ENCODE measurements around the gene CPXM2.

Gene CPXM2

GRCh38 chr10:123878666-123879303 lies 12.8 kb downstream of the CPXM2 start:
- no peak for DNase-seq (ENCODE audit: extremely low read depth in 1 of 2, low read depth in 1 of 2)

GRCh38 chr10:123870260-123870659 lies 21.3 kb downstream of the CPXM2 start:
- no peak for DNase-seq (ENCODE audit: extremely low read depth in 1 of 2, low read depth in 1 of 2)

GRCh38 chr10:123869020-123869414 lies 22.6 kb downstream of the CPXM2 start:
- DNase-seq (ENCODE audit: extremely low read depth in 1 of 2, low read depth in 1 of 2), result no peak

DNA sequence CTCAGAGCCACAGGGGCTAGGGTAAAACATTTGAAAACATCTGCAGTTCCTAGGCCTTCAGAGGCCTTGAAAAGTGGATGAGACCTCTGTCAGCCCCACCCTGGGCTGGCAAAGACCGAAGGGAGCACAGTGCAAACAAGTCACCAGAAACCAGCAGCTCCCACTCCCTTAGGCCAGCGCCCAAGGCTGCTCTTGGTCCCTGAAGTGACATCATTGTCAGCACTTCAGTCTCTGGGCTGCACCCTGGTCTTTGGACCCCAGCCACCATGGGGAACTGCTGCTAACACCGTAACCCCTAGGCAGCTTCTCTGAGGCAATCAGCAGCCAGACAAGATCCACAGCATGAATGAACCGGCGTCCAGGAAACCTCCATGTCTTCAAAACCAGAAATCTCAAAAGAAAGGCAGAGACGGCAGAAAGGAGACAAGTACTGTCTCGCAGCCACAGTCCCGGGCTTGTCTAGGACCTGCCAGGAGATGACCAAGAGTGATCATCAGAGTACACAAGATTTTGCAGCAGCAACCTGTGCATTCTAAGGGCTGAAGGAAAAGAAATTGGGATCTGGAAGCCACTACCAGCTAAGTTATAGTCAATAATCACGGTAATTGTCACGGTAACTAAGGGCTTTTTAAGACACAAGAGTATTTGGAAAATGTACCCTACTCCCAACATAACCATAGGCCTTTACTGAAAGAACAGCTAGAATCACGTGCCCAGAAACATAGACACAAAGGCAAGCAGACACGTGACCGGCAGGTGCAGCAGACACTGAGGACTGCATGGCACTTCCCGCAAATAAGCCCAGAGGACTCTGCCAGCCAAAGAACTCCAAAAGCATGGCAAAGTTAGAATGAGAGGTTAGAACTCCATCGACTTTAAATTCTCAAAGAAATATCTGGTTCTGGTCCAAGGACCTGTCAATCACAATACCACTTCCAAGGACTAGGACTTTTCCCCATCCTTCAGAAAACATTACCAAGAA lies 23.3 kb downstream of the CPXM2 start:
- no peak for DNase-seq (ENCODE audit: extremely low read depth in 1 of 2, low read depth in 1 of 2)

GRCh38 chr10:123865880-123866279 lies 25.7 kb downstream of the CPXM2 start:
- no peak for DNase-seq (ENCODE audit: extremely low read depth in 1 of 2, low read depth in 1 of 2)

GRCh38 chr10:123865350-123865749 lies 26.3 kb downstream of the CPXM2 start:
- DNase-seq (ENCODE audit: extremely low read depth in 1 of 2, low read depth in 1 of 2), result no peak

GRCh38 chr10:123864923-123865322 lies 26.7 kb downstream of the CPXM2 start:
- DNase-seq (ENCODE audit: extremely low read depth in 1 of 2, low read depth in 1 of 2), result no peak

DNA sequence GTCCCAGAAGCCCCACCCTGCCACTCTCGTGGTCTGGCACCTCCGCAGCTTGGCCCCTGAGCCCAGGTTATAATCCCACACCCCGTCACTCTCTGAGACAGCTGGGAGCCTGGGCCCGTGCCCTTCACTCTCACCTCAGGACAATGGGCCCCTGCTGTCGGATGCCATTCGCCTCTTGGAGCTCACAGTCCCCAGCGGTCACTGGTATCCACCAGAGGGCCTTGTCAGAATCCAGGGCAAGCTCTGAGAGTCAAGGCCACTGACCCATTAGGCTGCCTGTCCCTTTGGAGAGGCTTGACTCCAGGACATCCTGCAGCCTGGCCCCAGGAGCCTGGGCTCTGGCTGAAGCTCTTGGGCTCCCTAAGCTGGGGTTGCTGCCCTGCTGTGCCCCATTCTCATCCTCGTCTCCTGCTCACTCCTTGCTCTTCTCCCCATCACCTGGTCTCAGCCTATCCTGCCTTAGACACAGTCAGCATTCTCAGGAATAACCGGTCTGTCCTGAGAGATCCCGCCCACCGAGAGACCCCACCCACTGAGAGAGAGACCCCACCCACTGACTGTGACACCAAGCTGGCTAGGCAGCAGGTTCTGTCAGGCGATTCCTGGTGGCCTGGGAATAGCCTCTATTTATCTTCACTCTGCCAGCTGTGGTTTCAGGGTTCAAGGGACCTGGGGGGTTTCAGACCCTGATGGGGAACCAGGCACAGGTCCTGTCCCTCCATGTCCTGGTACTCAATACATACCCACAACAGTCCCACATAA lies 27.7 kb downstream of the CPXM2 start:
- no peak for DNase-seq (ENCODE audit: extremely low read depth in 1 of 2, low read depth in 1 of 2)

DNA sequence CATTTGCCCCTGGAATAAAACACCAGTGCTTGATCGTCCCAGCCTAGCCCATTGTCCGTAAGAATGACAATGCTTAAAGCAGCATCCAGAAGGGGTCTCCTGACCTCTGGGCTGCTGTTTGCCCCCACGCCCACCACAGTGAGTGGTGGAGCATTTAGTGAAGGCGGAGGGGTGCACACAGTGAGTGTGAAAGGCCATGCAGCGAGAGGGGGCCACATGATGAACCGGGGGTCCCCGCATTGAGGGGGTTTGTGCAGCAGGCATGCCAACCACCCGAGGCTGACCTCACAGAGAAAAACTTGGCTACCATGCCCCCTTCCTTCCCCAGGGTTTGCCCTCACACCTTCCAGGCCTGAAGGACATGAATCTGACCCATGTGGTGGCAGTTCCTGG lies 28.4 kb downstream of the CPXM2 start:
- DNase-seq (ENCODE audit: extremely low read depth in 1 of 2, low read depth in 1 of 2), result no peak

DNA sequence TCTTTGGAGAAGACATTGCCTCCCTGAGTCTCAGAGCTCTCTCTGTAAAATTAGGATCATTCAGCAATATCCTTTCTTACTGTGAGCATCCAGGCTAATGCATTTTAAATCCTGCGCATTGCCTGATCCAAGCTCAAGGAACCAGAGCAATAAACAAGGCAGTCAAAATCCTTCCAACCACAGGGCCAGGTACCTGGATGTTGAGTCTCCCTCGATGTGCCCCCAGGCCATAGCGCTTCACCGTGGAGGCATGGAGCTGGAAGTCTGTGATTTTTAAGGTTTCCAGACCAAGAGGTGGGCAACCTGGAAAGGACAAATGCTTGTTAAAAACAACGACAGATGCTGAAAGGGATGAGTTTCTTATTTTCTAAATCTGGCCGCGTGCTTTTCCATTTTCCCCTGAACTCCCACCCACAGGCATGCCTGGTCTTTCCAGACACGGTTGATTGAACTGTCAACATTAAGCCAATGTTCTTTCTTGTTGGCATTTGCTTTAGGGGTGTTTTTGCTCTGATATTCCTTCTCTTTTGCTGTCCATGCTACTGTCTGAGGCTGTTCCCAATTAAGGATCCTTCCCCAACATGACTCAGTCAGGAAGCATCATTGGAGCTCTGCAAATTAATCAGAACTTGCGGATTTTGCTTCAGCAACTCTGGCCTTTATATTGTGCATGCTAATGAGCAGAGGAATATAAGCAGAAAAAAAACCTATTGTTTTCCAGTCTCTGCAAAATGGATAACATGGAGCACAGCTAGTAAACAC lies 29.0 kb downstream of the CPXM2 start:
- no peak for DNase-seq (ENCODE audit: extremely low read depth in 1 of 2, low read depth in 1 of 2)

DNA sequence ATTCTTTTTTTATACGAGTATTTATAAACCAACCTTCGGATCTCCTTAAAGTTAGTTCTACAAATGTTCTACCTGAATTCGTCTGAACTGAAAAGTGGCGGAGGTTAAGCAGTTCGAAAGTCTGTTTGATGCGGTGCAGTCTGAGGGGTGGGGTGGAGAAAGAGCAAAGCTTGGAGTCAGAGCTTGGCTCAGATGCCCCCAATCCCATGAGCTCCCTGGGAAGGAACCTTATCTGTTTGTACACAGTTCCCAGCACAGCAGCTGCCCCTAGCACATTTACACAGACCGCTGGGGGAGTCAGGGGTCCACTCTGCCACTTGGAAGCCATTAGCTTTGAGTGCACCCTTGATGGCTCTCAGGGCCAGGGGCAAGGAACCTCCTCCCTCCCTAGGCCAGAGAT lies 30.8 kb downstream of the CPXM2 start:
- DNase-seq (ENCODE audit: extremely low read depth in 1 of 2, low read depth in 1 of 2), result no peak

DNA sequence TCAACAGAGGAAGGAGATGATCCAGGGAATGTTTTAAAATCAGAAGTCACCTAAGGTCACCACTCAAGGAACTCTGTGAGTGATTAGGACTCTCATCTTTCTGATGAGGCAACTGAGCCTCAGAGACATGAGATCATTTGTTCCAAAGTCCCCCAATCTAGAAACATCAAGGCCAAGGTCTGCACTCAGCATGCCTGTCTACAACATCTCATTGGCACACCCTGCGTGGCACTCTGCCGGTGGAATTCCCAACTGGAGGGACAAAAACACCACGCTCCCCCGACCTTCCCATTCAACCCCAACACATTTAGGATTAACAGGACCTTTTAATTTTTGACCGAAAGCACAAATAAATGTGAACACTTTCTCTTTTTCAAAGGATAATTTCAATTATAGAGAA lies 31.4 kb downstream of the CPXM2 start:
- no peak for DNase-seq (ENCODE audit: extremely low read depth in 1 of 2, low read depth in 1 of 2)

- no peak for DNase-seq (ENCODE audit: extremely low read depth in 1 of 2, low read depth in 1 of 2)
These were observed 32.0 kb downstream of the CPXM2 start for GRCh38 chr10:123859653-123860050.

DNA sequence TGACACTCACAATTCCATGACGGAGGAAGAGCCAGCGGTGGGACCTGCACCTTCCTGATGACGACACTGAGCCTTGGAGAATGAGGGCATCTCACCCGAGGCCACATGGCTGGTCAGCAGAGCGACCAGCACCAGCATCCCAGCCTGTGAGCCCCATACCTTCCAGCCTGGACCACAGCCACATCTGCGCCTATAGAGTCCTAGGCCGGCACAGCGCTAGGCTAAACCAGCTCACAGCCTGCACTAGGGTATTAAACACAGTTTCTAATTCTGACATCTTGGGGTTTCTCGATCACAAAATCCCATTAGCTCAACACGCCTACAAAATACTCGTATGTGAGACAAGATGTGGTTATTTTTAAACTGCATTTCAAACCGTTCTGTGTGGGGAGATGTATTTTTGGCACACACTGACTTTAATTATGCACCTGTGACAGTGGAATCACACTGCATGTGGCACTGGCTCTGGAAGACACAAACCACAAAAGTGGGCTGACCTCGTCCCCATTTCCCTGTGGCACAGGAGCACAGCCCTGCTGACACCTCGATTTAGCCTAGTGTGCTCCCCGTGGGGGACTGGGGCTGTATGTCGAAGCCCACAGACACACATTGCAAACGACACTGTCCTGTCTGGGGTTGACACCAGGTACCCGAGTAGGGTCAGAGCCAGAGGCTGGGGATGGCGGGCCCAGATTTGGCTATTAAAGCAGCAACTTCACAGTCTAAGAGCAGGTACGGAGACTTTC lies 32.5 kb downstream of the CPXM2 start:
- no peak for DNase-seq (ENCODE audit: extremely low read depth in 1 of 2, low read depth in 1 of 2)

DNA sequence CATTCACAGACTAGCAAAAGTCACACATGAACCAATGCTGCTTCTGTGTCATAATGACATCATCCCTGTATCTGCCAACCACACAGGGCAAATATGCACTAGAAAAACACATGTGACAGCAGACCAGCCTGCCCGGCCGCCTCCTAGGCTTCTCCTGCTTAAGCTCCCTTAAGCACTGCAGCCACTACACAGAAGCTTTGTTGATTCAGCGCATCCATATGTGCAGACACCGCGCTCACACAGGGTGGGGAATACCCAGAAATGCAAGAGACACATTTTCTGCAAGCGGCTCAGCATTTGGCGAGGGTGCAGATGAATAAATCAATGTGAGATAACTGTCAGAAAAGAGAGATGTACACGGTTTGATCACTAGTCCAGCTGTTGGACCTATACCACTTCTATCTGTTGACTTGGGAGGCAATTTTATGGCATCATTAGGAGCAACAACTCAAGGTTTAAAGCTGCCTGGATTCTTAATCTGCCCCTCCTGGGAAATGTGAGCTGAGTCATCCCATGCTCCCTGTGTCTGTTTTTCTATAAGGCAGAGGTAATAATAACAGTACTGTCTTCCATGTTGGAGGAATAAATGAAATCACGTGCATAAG lies 33.4 kb downstream of the CPXM2 start:
- no peak for DNase-seq (ENCODE audit: extremely low read depth in 1 of 2, low read depth in 1 of 2)

DNA sequence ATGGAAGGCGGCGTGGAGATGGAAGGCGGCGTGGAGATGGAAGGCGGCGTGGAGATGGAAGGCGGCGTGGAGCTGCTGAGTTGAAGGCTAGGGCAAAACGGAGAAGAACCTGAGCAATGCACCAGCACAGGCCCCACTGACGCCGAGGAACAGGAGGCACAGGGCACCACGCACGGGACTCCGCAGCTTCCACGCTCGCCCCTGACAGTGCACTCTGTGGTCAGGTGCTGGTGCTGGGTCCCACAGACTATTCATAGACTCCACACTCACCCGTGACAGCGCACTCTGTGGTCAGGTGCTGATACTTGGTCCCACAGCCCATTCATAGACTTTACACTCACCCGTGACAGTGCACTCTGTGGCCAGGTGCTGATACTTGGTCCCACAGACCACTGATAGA lies 34.0 kb downstream of the CPXM2 start:
- no peak for DNase-seq (ENCODE audit: extremely low read depth in 1 of 2, low read depth in 1 of 2)

- DNase-seq (ENCODE audit: extremely low read depth in 1 of 2, low read depth in 1 of 2), result no peak
These were observed 36.5 kb downstream of the CPXM2 start for GRCh38 chr10:123855008-123855684.

- DNase-seq (ENCODE audit: extremely low read depth in 1 of 2, low read depth in 1 of 2), result no peak
These were observed 37.1 kb downstream of the CPXM2 start for GRCh38 chr10:123854498-123854897.

GRCh38 chr10:123854003-123854402 lies 37.6 kb downstream of the CPXM2 start:
- no peak for DNase-seq (ENCODE audit: extremely low read depth in 1 of 2, low read depth in 1 of 2)
